NCI-H2196 treated with DMSO at 0.1 percent for 48 hours (cell line): ENCODE measurements around the gene DAAM1.

Source experiments
- DNase-seq: peaks from one replicate; lab custom pipeline; 2025; ENCODE audit not compliant: unreplicated experiment; lab: John Stamatoyannopoulos, UW

The DAAM1 gene

DNA sequence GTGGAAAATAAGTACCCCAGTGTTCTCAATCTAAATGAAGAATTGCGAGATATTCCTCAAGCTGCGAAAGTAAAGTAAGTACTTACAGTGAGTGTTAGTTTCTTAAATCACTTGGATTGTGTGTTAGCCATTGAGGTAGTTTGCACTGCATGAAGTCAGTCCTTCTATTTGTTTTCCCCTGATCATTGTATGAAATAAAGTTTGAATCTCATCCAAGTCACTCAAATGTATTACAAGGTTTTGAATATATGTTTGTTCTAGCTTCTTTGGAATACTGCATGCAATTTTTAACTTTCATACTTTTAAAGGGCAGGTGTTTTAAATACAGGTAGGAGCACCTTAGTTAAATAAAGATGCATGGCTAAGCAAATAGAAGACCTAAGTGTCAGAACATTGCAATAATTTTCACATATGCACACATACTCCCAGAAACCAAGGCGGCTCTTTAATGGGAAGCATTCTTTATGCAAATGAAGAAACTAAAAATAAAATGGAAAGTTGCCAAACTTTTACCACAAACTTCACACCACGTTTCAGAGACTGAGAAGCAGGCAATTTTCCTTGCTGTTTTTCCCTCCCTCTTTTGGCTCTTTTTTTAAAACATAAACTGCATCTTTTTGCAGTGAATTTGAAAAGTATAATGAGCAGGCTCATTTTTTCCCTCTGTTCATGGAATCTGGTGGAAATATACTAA, 171.1 kb downstream of the DAAM1 start:
- DNase-seq = peak; percentile 9

DNA sequence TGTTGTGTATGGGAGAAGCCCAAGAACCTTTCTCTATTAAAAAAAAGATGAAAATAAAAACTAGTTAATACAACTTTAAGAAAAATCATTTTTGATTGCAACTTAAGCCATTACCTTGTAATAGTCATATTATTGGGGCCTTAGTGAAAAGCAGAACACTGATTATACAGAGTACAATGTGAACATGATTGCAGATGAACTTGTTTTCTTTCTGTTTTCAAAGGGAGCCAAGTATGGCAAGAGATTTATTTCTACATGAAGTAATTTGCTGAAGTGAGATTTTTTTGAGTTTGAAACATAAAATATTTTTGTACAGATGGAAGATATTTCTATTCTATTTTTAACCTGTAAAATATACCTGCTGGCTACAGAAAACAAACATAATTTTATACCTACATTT, 171.8 kb downstream of the DAAM1 start:
- DNase-seq = no peak

DNA sequence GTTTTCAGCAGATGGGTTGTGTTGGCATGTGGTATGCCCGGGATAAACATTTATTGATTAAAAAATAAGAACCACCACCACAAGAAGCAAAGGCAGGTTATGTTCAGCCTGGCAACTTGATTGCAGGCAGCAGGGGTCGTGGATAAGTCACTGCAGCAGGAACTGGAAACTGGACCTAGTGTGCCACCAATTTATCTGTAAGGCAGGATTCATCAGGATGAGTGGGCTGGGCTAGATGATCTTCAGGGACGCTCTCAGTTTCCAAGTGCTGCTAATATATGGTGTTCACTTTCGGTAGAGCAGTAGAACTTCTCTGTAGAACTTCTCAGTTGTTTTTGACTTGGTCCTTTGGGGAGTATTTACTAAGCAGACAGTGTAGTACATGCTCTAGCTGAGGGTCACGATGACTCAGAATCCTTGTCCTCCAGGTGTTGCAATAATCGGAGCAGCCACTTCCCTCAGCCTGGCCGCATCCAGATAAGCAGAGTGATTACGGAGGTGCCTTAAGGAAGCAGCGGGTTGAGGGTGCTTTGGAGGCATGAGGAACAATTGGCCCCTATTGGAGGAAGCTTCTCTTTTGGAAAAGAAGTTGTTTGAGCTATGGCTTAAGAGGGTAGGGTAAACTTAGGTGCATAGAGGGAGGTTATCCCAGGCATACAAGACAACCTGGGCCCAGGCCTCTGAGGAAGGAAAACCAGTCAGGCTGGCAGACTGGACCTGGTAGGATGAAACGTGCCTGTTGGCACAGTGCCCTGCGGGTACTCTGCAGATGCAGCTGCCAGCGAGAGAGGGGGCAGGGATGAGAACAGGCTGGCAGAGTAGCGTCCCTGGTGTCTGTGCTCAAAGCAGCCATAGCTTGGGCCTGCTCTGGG, 172.7 kb downstream of the DAAM1 start:
- DNase-seq = peak; percentile 92

DNA sequence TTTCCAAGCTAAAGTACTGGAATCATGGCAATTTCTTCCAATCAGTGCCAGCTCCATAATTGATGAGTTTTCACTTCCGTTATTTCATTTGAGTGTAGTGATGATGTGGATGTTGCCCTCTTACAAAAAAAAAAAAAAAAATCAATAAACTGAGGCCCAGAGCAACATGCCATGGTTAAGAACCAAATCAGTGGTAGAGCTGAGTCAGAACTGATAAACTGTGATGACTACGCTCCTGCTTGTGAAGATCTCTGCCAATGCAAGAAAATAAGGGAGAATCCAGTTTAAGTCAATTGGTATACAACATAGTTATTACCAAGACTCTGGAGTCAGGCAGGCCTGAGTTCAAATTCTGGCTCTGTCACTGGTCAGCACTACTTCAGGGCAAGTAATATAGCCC, 174.0 kb downstream of the DAAM1 start:
- no peak for DNase-seq

DNA sequence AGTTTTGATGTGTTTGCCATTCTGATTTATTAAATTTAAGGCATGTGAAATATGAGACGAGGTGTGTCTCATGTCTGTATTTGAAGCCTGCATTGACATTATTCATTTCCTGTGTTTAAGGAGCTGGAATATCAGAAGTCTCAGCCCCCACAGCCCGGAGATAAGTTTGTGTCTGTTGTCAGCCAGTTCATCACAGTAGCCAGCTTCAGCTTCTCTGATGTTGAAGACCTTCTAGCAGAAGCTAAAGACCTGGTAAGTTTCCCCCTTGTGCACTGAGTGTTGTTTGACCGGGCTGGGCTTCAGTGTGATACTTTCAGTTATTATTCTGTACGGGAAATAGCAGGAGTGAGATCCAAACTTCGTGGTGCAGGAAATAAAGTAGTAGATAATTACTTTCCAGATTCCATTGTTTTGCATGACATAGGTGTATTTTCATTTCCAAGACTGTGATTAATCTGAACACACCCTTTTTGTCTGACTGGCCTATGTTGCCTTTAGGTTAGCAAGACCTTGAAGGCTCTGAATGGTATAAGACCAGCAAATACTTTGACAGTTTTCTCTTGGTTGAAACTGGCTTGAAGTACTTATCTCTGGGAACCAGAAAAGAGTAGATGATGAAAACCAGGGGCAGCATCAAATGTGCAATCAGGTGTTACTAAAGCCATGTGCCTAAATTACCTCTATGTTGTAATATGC, 175.2 kb downstream of the DAAM1 start:
- no peak for DNase-seq

DNA sequence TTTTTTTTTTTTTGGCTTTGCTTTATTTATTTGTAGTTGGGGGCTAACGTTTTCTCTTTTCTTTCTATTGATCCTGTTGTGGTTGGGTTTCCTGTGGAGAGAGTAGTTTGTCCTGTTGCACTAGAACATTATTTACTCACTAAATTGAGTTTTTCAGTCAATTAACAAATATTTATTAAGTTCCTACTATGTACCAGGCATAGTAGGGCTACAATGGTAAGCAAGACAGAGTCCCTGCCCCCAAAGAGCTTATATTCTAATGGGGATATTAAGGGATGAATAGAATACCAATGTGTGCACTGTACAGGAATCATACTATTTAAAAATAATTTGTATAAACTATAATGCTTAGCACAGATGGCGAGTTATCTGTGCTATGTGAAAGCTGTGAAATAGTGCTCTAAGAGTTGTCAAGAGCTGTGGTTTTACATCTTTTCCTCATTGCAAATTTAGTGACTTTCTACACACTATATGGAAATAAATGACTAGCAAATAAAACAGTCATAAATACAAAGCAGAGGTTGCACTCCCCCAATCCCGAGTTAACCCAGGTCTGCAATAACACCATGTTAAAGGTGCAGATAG, 181.8 kb downstream of the DAAM1 start:
- no peak for DNase-seq

DNA sequence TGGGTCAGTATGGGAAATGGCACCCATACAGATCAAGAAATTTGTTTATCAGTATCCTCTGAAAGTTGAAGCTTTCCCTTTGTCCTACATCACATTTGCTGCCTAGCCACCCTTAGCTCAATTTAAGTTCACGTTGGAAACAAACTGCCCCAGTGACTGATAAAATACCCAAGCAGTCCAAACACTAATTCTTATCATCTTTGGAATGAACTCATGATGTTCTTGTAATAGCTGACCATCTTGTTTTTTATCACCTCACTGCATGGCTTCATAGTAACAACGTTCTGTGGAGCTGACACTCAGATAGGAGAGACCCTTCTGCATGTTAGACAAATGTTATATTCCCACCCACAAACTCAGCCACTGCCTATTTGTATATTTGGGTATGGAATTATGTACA, 183.3 kb downstream of the DAAM1 start:
- no peak for DNase-seq

DNA sequence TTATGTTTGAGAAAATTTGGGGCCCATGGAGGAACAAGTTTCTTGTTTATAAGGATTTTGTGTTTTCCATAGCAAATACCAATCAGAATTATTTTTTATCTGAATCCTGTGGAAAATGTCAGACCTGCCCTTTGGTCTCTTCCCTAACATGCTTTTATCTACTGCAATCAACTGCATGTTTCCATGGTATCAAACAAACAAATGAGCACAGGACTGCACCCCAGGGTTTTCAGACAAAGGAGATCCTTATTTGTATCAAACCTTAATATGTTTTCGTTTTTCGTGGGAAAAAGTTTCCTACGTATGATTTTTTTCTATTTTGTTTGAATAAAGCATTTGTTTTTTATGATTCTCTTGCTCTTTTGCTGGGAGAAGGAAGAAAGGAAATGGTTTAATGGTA, 185.6 kb downstream of the DAAM1 start:
- DNase-seq = no peak

DNA sequence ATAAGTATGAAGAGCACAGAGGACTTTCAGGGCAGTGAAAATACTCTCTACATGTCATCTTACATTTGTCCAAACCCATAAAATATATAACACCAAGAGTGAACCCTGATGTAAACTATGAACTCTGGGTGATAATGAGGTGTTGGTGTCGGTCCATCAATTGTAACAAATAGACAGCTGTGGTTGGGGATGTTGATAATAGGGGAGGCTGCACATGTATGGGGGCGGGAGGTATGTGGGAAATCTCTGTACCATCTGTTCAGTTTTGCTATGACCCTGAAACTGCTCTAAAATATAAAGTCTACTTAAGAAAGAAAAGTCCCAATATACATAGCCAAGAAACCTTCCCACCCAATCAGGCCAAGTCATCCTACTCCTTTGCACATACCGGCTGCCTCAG, 188.2 kb downstream of the DAAM1 start:
- no peak for DNase-seq

DNA sequence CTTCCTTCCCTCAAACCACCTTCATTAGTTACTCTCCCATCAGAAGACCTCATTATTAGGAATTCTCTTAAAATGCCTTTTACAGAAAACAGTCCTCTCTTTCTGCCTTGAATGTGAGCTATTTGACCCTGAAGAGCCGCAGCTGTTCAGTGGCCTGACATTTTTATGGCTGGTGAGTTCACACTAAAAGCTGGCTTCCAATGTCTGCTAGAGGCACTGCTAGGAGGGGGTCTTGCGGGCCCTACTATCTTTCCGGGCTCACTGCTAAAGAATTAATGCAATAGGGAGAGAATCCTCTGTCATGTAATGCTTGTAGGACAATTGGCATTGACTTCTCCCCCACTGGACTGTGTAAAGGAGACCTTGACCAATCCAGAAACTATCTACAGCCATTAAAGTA, 189.0 kb downstream of the DAAM1 start:
- no peak for DNase-seq

DNA sequence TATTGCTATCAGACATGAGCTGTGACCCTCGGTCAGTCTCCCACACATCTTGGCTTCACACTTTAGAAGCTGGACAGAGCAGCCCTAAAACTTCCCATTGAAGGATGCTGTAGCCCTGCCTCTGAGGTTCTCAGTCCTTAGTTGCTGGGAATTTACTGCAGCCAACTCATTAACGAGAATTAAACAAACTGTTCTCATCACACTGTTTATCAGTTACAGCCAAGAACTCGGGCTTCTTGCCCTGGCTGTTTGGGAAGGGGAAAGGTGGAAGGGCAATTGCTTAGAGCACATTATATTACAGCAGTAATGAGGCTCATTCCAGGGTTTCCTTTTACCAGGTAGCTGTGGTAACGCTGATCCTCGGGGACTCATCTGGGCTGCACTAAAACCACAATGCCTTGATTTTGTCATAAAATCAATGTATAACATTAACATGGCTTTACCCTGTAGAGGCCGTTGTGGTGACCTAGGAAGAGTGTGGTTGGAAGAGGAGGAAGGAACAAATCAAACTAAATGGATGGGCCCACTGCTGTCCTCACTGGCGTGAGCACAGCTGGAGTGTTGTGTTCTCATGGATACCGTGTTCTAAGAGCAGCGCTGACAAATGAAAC, 189.6 kb downstream of the DAAM1 start:
- DNase-seq = no peak

DNA sequence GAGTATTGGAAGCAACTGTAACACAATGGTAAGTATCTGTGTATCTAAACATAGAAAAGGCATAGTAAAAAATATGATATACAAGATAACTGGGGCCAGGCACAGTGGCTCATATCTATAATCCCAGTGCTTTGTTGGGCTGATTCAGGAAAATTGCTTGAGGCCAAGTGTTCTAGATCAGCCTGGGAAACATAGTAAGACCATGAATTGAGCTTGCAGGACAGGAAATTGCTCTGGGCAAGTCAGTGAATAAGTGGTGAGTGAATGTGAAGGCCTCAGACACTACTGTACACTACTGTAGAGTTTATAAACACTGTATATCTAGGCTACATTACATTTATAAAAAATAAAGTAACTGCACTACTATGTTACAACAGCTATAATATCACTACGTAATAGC, 201.5 kb downstream of the DAAM1 start:
- no peak for DNase-seq

DNA sequence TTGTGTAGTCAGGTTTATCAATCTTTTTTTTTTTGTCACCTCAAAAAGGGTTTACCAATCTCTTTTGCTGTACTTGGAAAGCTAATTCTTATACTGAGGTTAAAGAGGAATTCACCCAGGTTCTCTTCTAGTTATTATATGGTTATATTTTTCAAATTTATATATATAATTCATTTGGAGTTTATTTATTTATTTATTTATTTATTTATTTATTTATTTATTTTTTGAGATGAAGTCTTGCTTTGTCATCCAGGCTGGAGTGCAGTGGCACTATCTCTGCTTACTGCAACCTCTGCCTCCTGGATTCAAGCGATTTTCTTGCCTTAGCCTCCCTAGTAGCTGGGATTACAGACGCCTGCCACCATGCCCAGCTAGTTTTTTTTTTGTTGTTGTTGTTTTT, 202.9 kb downstream of the DAAM1 start:
- DNase-seq = no peak

DNA sequence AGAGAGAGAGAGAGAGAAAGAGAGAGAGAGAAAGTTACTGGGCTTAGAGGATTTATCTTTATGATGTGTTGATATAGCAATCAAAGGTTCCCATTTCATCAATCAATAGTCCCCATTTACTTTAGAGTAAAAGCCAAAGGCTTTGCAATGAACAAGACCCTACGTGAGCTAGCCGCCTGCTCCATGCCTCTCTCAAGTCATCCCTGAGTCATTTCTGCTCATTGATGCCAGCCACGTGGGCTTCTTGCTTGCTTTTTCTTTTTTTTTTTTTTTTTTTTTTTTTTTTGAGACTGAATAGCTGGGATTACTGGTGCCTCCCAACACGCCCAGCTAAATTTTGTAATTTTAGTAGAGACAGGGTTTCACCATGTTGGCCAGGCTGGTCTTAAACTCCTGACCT, 205.8 kb downstream of the DAAM1 start:
- DNase-seq = no peak

DNA sequence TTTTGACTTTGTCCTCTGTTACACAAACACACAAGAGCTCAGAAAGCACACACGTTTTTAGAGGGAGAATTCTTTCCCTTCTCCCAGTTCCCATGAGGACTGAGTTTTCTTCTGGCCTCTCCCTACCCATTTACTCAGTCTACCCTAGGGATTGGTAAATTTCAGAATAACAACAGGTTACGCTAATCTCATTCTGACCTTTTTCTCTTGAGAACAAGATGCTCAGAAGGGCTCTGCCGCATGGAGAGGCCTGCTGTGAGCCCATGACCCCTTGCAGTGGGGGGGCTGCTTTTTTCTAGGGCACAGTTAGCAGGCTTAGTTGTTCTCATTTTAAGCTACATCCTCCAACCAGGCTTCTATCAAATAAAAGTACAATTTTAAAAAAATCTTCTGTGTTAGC, 207.2 kb downstream of the DAAM1 start:
- no peak for DNase-seq

DNA sequence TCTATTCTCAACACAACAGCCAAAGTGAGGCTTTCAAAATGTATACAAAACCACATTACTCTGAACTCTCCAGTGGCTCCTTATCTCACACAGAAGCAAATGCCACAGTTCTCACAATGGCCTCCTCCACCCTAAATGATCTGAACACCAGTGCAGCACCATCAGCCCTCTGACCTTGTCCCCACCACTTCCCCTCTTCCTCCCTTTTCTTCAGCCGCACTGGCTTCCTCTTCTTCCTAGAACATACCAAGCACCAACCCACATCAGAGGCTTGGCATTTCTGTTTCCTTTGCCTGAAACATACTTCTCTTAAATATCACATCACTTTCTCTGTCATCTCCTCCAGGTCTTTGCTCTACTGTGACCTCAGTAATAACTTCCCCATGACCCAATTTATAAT, 210.4 kb downstream of the DAAM1 start:
- DNase-seq = no peak

DNA sequence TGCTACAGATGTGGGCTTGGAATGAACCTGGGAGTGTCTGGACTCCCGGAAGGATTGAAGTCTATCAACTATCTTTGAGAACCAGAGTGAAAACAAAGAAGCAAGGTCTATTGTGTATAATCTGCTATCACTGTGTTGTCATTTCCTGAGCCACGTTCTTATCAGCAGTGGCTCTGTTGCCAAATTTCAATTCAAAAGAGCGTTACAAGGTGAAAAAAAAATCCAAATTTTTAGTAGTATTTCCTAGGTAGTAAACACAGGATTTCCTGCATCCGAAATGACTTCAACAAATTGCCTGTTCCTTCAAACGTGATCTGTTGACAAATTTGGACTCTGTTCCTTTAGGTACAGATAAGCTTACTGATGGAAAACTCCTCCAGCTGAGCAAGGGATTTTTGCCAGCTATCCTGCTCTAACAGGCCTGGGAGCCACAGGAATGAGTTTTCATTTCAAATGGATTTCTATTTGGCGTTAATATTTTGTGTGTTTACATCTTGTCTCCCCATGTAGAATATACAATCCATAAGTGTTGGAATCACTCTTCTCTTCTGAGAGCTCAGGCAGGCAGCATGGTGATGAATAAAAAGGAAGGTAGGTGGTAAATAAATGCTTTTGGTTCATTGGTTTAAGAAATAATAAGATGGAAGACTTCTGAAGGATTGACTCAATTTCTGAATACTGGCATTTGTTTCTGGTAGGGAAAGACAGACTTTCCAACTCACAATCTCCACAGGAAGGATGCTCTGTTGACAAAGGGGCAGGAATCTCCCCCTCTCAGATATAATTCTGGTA, 218.2 kb downstream of the DAAM1 start:
- no peak for DNase-seq

DNA sequence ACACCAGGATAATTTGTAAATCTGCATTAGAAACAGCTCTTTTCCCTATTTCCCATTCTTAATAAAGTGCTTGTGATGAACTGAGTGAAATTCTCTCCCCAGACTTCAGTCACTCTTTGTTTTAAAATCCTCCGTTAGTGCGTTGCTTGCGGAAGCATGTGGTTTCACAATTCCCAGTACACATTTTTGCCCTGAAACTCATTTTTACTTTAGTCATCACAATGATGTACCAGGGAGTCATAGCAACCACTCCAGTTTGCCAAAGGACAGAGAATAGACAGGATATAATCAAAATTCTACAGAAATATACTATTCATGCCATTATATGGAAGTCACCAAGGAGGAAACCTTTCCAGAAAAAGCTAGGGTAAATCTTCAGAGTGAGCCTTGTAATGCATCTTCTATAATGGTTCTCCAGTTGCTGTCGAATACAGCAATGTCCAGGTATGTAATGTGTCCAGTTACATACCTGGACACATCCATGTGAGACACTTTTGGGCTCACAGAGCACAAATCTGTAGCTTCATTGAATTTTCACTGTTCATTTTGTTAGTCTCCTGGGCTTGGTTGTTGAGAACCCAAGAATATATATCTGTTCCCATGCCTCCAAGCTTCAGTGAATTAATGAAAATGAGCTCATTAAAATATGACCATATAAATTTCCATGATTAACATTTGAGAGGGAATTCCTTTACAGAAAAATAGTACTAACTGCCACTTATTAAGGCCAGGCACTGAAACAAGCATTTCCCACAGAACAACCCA, 219.0 kb downstream of the DAAM1 start:
- no peak for DNase-seq

DNA sequence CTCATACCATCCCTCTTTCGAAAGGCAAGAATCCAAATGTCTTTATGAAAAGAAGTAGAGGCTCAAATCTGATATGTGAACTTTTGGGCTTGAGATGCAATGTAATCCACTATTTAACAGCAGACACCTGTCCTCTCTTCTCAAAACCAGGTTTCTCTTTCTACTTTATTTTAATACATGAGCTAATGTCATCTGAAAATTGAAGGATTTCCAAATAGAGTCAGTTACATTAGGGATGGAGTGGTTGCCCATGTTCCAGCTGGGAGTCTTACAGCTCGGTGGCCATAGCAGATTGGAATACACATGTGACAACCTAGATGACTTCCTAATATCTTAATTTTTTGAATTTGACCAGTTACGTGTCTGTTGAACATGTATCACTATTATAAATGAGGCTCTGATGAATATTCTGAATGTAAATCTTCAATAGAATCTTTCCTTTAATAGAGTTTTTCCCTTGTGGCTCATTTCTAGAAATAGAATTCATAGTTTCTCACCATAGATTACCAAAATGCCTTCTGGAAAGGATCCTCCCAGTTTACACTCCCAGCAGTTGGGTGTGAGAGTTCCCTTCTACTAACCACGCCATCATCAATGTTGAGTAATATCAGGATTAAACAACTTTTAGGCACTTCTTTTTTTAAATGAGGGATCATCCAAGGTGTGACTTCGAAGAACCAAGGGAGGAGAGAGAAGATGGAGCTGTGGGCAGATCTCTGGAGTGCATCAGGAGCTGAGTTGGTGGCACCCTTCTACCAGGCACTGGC, 227.6 kb downstream of the DAAM1 start:
- DNase-seq = no peak
